NOMO-1 (cell line): ENCODE measurements around the gene LONP1.

Source experiments
- DNase-seq, 2 experiments: peaks; one replicate each; lab custom pipeline; 2025; ENCODE audit not compliant: unreplicated experiment in 2 of 2; lab: John Stamatoyannopoulos, UW

LONP1 gene

DNA sequence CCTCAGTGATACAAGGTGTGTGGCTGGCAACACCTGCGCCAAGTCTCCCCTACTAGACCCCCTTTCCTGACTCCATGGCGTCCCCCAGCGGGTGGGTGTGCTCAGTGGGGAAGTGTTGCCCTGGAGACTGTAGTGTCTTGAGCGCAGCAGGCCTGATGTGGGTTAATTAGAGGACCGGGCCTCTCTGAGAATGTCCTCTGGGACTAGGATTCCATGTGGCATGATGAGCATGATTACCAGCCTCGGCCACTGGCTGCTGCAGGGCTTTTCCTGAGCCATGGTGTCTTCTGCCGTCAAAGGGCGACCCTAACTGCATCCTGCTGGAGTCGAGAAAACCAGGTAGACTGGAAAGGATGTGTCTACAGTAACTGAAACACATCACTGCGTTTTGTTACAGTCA, 67.7 kb downstream of the LONP1 start:
- DNase-seq, result no peak

DNA sequence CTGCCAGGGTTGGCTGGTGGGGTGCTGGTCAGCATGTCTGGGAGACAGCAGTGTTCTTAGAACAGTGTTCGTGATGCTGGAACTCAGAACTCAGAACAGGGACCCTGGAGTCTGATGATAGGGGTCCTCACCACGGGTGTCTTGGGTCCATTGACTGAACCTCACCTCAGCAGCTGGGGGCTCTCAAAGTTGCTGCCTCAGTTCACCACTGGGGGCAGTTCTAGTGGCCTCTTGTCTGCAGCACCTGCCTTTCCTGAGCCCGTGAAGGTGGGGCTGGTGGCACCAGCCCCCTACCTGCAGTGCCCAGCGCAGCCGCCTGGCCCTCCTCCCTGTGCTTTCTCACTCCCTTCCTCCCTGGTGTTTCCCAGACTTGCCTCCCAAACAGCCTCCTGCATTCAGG, 68.6 kb downstream of the LONP1 start:
- no peak for DNase-seq

DNA sequence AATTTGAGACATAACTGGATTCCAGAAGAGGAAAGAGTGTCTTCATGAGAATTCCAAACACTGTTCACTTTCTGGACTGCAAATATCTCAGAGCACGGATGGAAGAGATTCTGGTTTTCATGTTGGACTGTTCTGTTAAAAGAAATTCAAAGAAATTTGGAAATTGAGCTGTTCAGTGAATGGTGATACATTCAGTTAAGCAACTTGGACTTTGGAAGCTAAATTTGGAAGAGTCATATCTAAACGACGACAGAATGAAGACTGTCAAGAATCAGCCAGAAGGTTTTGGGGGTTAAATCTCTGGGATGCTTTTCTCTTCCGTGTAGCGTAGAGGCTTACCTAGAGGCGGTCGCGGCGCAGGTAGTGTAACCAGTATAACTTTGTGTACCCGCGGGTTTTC, 71.5 kb downstream of the LONP1 start:
- DNase-seq, result no peak

DNA sequence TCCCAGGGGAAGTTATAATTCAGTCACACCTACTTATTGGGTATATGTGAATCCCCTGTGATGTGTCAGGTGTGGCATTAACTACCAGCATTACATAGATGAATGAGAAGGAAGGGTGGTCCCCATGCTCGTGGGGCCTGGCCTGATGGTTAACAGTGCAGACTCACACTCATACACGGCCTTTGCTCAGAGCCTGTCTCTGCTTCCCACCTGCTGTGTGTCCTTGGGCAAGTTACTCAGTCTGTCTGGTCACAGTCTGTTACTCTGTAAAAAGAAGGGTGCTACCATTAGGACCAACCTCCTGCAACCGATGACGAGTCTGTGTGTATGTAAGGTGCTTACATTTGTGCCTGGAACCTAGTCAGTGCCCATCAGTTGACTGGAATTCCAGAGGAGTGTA, 73.2 kb downstream of the LONP1 start:
- DNase-seq, result no peak

DNA sequence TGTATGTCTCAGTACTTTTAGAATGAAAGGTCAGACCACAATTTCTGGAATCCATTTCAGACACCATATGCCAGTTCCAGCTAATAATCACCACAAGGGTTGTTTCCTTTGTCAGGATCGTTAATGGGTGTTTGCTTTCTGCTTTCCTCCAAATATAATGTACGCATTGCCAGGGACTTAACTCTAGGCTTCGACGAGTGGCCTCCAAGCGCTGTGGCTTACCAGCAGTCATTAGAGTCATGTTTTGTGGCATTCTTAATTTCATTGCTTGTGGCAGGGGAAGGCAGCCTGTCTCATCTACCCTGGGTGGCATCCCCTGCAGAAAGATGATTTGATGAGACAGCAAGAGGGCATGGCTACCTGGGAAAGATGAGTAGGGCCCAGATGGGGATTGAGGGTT, 74.5 kb downstream of the LONP1 start:
- no peak for DNase-seq

DNA sequence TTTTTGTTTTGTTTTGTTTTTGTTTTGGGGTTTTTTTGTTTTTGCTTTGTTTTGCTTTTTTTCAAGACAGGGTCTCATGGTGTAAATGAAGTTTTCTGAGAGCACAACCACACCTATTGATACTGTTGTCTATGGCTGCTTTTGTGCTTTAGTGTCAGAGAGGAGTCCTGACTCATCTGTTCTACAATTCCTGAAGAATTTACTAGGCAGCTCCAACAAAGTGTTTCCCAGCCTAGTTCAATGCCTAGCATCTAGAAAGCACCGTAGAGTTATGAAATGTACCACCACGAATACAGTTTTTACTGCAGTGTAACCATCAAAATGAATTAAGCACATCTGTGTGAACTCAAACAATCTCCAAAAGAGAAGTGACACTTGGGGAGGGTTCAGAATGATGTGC, 75.9 kb downstream of the LONP1 start:
- no peak for DNase-seq

DNA sequence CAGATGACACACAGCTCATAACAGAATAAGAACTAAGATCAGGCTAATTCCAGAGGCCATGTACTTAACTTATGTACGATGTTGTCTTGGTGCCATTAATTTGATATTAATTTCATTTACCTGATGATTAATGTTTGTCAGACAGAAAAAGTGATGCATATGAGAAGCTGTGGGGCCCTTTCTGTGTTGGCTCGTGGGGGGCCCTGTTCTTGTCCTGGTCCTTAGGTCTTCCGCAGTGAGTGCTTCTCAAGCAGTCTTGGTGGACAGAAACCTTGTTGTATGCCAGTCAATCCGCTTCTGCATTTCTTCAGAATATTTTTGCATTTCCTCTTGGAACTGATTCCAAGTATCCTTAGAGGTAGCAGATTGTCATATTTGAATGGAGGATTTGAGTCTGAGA, 76.9 kb downstream of the LONP1 start:
- DNase-seq, result no peak

DNA sequence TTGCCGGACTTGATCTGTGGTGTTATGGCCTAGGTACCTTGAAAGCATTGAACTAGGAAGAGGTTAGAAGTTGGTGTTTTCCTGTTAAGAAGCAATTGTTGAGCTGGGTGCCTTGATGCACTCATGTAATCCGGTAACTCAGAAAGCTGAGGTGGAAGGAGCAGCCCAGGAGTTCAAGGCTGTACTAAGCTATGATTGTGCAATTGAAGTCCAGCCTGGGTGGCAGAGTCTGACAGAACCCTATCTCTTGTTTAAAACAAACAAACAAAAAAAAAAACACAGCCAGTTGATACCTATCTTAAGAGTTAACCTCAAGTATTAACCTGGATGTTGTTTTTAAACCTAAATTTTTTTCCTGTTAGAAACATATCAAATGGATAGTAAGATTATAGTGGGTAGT, 77.7 kb downstream of the LONP1 start:
- DNase-seq, result no peak
